GM23338 (cell line): Measurements from ENCODE around the gene WWP2. TPM values are rescaled to one million over a fixed set of nuclear protein-coding genes. Genes with fewer than 3 reads are reported as not detected.

Experiments
- ATAC-seq: fragments of 200-7000 bp; cut with Tn5 transposase; 3 replicates; pipeline ENCODE4 v1.9.1; 2020
- DNase-seq: peaks from one replicate; pipeline ENCODE4 v3.0.0-alpha.2; 2015; ENCODE audit warnings: low spot score
- H2AFZ ChIP-seq: fragments of 200-600 bp; sonication (generic); 2 replicates; pipeline ENCODE4 v1.8.0; 2016; ENCODE audit warnings: antibody characterized with exemption, mild to moderate bottlenecking, moderate library complexity
- H3F3A ChIP-seq: fragments of 200-600 bp; sonication (generic); replicated peaks from 2 replicates; pipeline ENCODE4 v1.8.0; 2017; ENCODE audit warnings: antibody characterized with exemption, mixed run types, low read depth
- H3K27ac ChIP-seq: fragments of 200-600 bp; sonication (generic); 2 replicates; pipeline ENCODE4 v1.6.1; 2016; ENCODE audit warnings: low read depth
- H3K27me3 ChIP-seq: fragments of 200-600 bp; sonication (generic); 2 replicates; pipeline ENCODE4 v1.8.0; 2016; ENCODE audit warnings: mild to moderate bottlenecking, mixed run types, moderate library complexity; ENCODE audit not compliant: insufficient read depth
- H3K36me3 ChIP-seq: fragments of 200-600 bp; sonication (generic); 2 replicates; pipeline ENCODE4 v1.8.0; 2016; ENCODE audit warnings: mild to moderate bottlenecking; ENCODE audit not compliant: insufficient read depth
- H3K4me1 ChIP-seq: fragments of 200-600 bp; sonication (generic); 2 replicates; pipeline ENCODE4 v1.8.0; 2016; ENCODE audit warnings: mild to moderate bottlenecking, moderate library complexity; ENCODE audit not compliant: insufficient read depth
- H3K4me2 ChIP-seq: fragments of 200-600 bp; sonication (generic); 2 replicates; pipeline ENCODE4 v1.7.1; 2017; ENCODE audit warnings: mixed run types
- H3K4me3 ChIP-seq: fragments of 200-600 bp; sonication (generic); 2 replicates; pipeline ENCODE4 v1.6.1; 2016; ENCODE audit warnings: mixed run types
- H3K79me2 ChIP-seq: fragments of 200-600 bp; sonication (generic); replicated peaks from 2 replicates; pipeline ENCODE4 v1.8.0; 2017; ENCODE audit warnings: mild to moderate bottlenecking; ENCODE audit not compliant: insufficient read depth
- H3K9me2 ChIP-seq: fragments of 200-600 bp; sonication (generic); 2 replicates; pipeline ENCODE4 v1.8.0; 2017; ENCODE audit not compliant: insufficient read depth
- H4K20me1 ChIP-seq: fragments of 200-600 bp; sonication (generic); replicated peaks from 2 replicates; pipeline ENCODE4 v1.8.0; 2017; ENCODE audit warnings: mild to moderate bottlenecking; ENCODE audit not compliant: insufficient read depth
- H3K27ac Mint-ChIP-seq: 2 replicates; pipeline ENCODE4 v1.8.0; 2020; ENCODE audit warnings: inconsistent platforms, mild to moderate bottlenecking, moderate library complexity, mixed read lengths
- H3K27me3 Mint-ChIP-seq: 3 replicates; pipeline ENCODE4 v1.8.0; 2022; ENCODE audit warnings: low read depth, mild to moderate bottlenecking, moderate library complexity, mixed read lengths, inconsistent platforms; ENCODE audit not compliant: insufficient read depth, poor library complexity
- H3K36me3 Mint-ChIP-seq: 3 replicates; pipeline ENCODE4 v1.8.0; 2021; ENCODE audit warnings: low read depth, mild to moderate bottlenecking, inconsistent platforms, moderate library complexity, mixed read lengths
- H3K4me1 Mint-ChIP-seq: 3 replicates; pipeline ENCODE4 v1.8.0; 2020; ENCODE audit warnings: mild to moderate bottlenecking, inconsistent platforms, mixed read lengths
- H3K4me3 Mint-ChIP-seq: 3 replicates; pipeline ENCODE4 v1.8.0; 2021; ENCODE audit warnings: moderate library complexity, mild to moderate bottlenecking, inconsistent platforms, mixed read lengths
- H3K9me3 Mint-ChIP-seq: 3 replicates; pipeline ENCODE4 v1.8.0; 2020; ENCODE audit warnings: moderate library complexity, mild to moderate bottlenecking, inconsistent platforms, mixed read lengths
- CREB1 ChIP-seq: fragments of 250-450 bp; sonication (Bioruptor Pico); IDR thresholded peaks from 2 replicates; pipeline ENCODE4 v1.5.0; 2020; ENCODE audit warnings: low read depth, mild to moderate bottlenecking, moderate library complexity
- EZH2 ChIP-seq: fragments of 200-600 bp; sonication (generic); IDR thresholded peaks from one replicate; pipeline ENCODE4 v1.8.0; 2017; ENCODE audit warnings: antibody characterized with exemption, mild to moderate bottlenecking, low read depth; ENCODE audit not compliant: unreplicated experiment
- EZH2phosphoT487 ChIP-seq: fragments of 200-600 bp; sonication (generic); IDR thresholded peaks from one replicate; pipeline ENCODE4 v1.8.1; 2018; ENCODE audit warnings: antibody characterized with exemption; ENCODE audit not compliant: unreplicated experiment
- NANOG ChIP-seq: IDR thresholded peaks from 2 replicates; pipeline ENCODE4 v1.6.1; 2016; ENCODE audit warnings: antibody characterized with exemption, borderline replicate concordance
- STAT1 ChIP-seq: IDR thresholded peaks from one replicate; pipeline ENCODE4 v1.6.1; 2016; ENCODE audit warnings: antibody characterized with exemption; ENCODE audit not compliant: unreplicated experiment
- ZNF114 ChIP-seq: fragments of 250-450 bp; sonication (Bioruptor Pico); IDR thresholded peaks from 2 replicates; pipeline ENCODE4 v1.5.0; 2020; ENCODE audit warnings: mild to moderate bottlenecking, moderate library complexity
- ZNF331 ChIP-seq: fragments of 250-450 bp; sonication (Bioruptor Pico); IDR thresholded peaks from 2 replicates; pipeline ENCODE4 v1.5.0; 2020; ENCODE audit warnings: low read depth, mild to moderate bottlenecking, moderate library complexity
- polyA plus RNA-seq: library from polyadenylated mRNA; unstranded; fragments of >200 nt; fragmentation: Nextera tagmentation; extraction: Ambion mirVana; gene quantifications from 2 replicates; pipeline ENCODE4 v1.2.1, GENCODE V29; 2016
- total RNA-seq: library from RNA; depleted of rRNA; stranded (reverse); fragments of >200 nt; shearing (Covaris generic); gene quantifications from 2 replicates; pipeline ENCODE4 v1.2.3, GENCODE V29; 2014
- TF ChIP-seq, protein P1 (sequence below): IDR thresholded peaks from one replicate; pipeline ENCODE4 v1.6.1; 2018; ENCODE audit warnings: antibody characterized with exemption; ENCODE audit not compliant: unreplicated experiment
- TF ChIP-seq, protein P2 (sequence below), 2 experiments: fragments of 200-600 bp in 1 of 2; sonication (generic) in 1 of 2; conservative IDR thresholded peaks; 2 replicates each; pipeline versions ENCODE4 v1.5.1 to v1.6.1; 2016 to 2017; ENCODE audit warnings: antibody characterized with exemption in 2 of 2, low read depth in 2 of 2, mild to moderate bottlenecking in 2 of 2, moderate library complexity in 1 of 2
- TF ChIP-seq, protein P3 (sequence below): IDR thresholded peaks from 2 replicates; pipeline ENCODE4 v1.6.1; 2016; ENCODE audit warnings: antibody characterized with exemption
- TF ChIP-seq, protein P4 (sequence below): fragments of 250-450 bp; sonication (Bioruptor Pico); IDR thresholded peaks from 2 replicates; pipeline ENCODE4 v1.5.0; 2020; ENCODE audit warnings: mild to moderate bottlenecking, moderate library complexity

The WWP2 gene
- total and polyA plus RNA-seq, 2 experiments from 2014 or later = 12.3 to 35.5 TPM

DNA sequence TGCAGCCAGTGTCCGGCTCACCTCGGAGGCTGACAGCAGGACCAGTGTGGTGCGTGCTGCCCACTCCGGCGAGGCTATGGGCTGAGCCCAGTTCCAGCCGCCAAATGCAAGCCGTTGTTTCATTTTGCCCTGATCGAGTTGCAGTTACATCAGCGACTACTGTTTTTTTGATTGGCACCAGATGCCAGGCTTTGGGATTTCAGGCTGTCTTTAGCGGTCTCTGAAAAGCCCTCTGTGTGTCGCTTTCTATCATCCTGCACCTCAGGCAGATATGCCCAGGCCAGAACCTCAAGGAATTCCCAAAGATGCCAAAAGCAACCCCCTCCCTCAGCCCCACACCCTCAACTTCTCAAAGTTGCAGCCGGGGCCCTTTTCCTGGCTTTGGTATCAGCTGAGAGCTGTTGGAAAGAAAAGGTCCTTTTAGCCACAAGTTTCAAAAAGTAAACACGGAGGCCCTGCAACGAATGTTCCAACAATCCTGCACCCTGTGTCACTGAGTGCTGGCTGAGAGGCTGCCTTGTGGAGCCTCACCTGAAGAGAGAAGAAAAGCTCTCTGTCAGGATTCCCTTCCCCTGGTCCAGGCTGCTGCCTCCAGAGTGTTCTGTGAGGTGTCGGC lies 58.9 kb downstream of the WWP2 start (continued):
- TF ChIP-seq, protein P1, sequence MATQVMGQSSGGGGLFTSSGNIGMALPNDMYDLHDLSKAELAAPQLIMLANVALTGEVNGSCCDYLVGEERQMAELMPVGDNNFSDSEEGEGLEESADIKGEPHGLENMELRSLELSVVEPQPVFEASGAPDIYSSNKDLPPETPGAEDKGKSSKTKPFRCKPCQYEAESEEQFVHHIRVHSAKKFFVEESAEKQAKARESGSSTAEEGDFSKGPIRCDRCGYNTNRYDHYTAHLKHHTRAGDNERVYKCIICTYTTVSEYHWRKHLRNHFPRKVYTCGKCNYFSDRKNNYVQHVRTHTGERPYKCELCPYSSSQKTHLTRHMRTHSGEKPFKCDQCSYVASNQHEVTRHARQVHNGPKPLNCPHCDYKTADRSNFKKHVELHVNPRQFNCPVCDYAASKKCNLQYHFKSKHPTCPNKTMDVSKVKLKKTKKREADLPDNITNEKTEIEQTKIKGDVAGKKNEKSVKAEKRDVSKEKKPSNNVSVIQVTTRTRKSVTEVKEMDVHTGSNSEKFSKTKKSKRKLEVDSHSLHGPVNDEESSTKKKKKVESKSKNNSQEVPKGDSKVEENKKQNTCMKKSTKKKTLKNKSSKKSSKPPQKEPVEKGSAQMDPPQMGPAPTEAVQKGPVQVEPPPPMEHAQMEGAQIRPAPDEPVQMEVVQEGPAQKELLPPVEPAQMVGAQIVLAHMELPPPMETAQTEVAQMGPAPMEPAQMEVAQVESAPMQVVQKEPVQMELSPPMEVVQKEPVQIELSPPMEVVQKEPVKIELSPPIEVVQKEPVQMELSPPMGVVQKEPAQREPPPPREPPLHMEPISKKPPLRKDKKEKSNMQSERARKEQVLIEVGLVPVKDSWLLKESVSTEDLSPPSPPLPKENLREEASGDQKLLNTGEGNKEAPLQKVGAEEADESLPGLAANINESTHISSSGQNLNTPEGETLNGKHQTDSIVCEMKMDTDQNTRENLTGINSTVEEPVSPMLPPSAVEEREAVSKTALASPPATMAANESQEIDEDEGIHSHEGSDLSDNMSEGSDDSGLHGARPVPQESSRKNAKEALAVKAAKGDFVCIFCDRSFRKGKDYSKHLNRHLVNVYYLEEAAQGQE = no peak

DNA sequence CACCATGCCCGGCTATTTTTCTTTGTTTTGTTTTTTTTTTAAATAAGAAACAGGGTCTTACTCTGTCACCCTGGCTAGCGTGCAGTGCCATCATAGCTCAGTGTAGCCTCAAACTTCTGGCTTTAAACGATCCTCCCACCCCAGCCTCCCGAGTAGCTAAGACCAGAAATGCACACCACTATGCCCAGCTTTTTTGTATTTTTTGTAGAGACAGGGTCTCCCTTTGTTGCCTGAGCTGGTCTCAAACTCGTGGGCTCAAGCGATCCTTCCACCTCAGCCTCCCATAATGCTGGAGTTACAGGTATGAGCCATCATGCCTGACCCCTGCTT lies 59.7 kb downstream of the WWP2 start:
- H3K36me3 ChIP-seq = no peaks in the 10 kb centered on the region
- no peaks in the 10 kb centered on the region for H3K27me3 ChIP-seq
- H3K27me3 Mint-ChIP-seq = peaks cover 6% of the 10 kb centered on the region
- H2AFZ ChIP-seq = no peak overlapping the region
- peaks cover 2% of the 10 kb centered on the region; the same call in 1 of the 3 replicates for H3K9me3 Mint-ChIP-seq
- peaks cover 23% of the 10 kb centered on the region for H3K4me1 Mint-ChIP-seq
- DNase-seq = no peak
- H3K36me3 Mint-ChIP-seq = peaks cover 9% of the 10 kb centered on the region
- no peak overlapping the region for H3K4me3 ChIP-seq
- peak overlapping the region; percentile 33; the same call in 1 of the 2 replicates for H3K27ac ChIP-seq
- no peaks in the 10 kb centered on the region for H4K20me1 ChIP-seq
- H3F3A ChIP-seq = no peaks in the 10 kb centered on the region
- peaks cover 12% of the 10 kb centered on the region; the same call in 1 of the 2 replicates for H3K4me1 ChIP-seq
- H3K9me2 ChIP-seq = no peaks in the 10 kb centered on the region
- no peak overlapping the region for H3K4me3 Mint-ChIP-seq
- ATAC-seq = no peak
- no peaks in the 10 kb centered on the region for H3K79me2 ChIP-seq
- H3K4me2 ChIP-seq = no peak overlapping the region
- H3K27ac Mint-ChIP-seq = no peak overlapping the region
- TF ChIP-seq CREB1 (CRISPR knock-in tag) (no peak), ZNF331 (CRISPR knock-in tag) (no peak), EZH2phosphoT487 (no peak), ZNF114 (CRISPR knock-in tag) (no peak), NANOG (no peak), EZH2 (no peak), STAT1 (no peak)
- TF ChIP-seq, protein P2, sequence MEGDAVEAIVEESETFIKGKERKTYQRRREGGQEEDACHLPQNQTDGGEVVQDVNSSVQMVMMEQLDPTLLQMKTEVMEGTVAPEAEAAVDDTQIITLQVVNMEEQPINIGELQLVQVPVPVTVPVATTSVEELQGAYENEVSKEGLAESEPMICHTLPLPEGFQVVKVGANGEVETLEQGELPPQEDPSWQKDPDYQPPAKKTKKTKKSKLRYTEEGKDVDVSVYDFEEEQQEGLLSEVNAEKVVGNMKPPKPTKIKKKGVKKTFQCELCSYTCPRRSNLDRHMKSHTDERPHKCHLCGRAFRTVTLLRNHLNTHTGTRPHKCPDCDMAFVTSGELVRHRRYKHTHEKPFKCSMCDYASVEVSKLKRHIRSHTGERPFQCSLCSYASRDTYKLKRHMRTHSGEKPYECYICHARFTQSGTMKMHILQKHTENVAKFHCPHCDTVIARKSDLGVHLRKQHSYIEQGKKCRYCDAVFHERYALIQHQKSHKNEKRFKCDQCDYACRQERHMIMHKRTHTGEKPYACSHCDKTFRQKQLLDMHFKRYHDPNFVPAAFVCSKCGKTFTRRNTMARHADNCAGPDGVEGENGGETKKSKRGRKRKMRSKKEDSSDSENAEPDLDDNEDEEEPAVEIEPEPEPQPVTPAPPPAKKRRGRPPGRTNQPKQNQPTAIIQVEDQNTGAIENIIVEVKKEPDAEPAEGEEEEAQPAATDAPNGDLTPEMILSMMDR (conservative IDR thresholded peaks at IDR 0.05; ENCODE audit: low read depth in 2 of 2) = no peak
- TF ChIP-seq, protein P3, sequence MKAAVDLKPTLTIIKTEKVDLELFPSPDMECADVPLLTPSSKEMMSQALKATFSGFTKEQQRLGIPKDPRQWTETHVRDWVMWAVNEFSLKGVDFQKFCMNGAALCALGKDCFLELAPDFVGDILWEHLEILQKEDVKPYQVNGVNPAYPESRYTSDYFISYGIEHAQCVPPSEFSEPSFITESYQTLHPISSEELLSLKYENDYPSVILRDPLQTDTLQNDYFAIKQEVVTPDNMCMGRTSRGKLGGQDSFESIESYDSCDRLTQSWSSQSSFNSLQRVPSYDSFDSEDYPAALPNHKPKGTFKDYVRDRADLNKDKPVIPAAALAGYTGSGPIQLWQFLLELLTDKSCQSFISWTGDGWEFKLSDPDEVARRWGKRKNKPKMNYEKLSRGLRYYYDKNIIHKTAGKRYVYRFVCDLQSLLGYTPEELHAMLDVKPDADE = no peak
- TF ChIP-seq, protein P4, sequence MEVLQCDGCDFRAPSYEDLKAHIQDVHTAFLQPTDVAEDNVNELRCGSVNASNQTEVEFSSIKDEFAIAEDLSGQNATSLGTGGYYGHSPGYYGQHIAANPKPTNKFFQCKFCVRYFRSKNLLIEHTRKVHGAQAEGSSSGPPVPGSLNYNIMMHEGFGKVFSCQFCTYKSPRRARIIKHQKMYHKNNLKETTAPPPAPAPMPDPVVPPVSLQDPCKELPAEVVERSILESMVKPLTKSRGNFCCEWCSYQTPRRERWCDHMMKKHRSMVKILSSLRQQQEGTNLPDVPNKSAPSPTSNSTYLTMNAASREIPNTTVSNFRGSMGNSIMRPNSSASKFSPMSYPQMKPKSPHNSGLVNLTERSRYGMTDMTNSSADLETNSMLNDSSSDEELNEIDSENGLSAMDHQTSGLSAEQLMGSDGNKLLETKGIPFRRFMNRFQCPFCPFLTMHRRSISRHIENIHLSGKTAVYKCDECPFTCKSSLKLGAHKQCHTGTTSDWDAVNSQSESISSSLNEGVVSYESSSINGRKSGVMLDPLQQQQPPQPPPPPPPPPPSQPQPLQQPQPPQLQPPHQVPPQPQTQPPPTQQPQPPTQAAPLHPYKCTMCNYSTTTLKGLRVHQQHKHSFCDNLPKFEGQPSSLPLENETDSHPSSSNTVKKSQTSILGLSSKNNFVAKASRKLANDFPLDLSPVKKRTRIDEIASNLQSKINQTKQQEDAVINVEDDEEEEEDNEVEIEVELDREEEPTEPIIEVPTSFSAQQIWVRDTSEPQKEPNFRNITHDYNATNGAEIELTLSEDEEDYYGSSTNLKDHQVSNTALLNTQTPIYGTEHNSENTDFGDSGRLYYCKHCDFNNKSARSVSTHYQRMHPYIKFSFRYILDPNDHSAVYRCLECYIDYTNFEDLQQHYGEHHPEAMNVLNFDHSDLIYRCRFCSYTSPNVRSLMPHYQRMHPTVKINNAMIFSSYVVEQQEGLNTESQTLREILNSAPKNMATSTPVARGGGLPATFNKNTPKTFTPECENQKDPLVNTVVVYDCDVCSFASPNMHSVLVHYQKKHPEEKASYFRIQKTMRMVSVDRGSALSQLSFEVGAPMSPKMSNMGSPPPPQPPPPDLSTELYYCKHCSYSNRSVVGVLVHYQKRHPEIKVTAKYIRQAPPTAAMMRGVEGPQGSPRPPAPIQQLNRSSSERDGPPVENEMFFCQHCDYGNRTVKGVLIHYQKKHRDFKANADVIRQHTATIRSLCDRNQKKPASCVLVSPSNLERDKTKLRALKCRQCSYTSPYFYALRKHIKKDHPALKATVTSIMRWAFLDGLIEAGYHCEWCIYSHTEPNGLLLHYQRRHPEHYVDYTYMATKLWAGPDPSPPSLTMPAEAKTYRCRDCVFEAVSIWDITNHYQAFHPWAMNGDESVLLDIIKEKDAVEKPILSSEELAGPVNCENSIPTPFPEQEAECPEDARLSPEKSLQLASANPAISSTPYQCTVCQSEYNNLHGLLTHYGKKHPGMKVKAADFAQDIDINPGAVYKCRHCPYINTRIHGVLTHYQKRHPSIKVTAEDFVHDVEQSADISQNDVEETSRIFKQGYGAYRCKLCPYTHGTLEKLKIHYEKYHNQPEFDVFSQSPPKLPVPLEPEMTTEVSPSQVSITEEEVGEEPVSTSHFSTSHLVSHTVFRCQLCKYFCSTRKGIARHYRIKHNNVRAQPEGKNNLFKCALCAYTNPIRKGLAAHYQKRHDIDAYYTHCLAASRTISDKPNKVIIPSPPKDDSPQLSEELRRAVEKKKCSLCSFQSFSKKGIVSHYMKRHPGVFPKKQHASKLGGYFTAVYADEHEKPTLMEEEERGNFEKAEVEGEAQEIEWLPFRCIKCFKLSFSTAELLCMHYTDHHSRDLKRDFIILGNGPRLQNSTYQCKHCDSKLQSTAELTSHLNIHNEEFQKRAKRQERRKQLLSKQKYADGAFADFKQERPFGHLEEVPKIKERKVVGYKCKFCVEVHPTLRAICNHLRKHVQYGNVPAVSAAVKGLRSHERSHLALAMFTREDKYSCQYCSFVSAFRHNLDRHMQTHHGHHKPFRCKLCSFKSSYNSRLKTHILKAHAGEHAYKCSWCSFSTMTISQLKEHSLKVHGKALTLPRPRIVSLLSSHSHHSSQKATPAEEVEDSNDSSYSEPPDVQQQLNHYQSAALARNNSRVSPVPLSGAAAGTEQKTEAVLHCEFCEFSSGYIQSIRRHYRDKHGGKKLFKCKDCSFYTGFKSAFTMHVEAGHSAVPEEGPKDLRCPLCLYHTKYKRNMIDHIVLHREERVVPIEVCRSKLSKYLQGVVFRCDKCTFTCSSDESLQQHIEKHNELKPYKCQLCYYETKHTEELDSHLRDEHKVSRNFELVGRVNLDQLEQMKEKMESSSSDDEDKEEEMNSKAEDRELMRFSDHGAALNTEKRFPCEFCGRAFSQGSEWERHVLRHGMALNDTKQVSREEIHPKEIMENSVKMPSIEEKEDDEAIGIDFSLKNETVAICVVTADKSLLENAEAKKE (CRISPR knock-in tag) = no peak
